GM12872 (cell line): ENCODE results near the gene CMA1.

ENCODE experiments used
- TF ChIP-seq, protein P1 (sequence below): IDR thresholded peaks from 3 replicates; pipeline ENCODE4 v1.5.1; 2011; ENCODE audit warnings: low read depth, mild to moderate bottlenecking, low read length, moderate library complexity; ENCODE audit not compliant: insufficient read depth

CMA1 gene

DNA sequence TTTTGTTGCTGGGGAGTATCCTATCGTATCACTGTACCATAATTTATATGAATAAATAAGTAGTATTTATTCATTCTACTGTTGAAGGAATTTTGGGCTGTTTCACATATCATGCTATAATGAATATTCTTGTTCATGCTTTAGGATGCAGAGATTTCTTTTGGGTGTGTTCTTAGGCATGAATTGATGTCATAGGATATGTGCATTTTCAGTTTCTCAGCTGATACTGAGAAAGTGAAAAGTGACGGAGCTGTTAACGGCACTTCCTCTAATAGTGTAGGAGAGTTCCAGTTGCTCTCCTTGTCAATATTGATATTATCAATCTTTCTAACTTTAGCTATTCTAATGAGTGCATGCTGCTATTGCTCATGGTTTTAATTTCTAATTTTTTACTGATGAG lies 42.3 kb downstream of the CMA1 start:
- TF ChIP-seq, protein P1, sequence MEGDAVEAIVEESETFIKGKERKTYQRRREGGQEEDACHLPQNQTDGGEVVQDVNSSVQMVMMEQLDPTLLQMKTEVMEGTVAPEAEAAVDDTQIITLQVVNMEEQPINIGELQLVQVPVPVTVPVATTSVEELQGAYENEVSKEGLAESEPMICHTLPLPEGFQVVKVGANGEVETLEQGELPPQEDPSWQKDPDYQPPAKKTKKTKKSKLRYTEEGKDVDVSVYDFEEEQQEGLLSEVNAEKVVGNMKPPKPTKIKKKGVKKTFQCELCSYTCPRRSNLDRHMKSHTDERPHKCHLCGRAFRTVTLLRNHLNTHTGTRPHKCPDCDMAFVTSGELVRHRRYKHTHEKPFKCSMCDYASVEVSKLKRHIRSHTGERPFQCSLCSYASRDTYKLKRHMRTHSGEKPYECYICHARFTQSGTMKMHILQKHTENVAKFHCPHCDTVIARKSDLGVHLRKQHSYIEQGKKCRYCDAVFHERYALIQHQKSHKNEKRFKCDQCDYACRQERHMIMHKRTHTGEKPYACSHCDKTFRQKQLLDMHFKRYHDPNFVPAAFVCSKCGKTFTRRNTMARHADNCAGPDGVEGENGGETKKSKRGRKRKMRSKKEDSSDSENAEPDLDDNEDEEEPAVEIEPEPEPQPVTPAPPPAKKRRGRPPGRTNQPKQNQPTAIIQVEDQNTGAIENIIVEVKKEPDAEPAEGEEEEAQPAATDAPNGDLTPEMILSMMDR, result no peak

DNA sequence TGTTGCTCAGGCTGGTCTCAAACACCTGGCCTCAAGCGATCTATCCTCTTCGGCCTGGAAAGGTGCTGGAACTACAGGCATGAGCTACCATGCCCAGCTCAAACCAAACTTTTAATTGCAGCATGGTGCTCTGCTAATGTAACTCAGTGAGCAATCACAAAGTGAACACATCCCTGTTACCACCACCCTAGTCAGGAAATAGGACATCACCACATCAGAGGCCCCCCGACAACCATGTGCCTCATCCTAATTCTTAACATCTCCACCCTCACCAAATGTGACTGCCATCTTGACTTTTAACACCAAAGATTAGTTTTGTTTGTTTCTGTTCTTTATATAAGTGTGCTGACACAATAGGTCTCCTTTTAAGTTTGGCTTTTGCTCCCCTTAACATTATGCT lies 42.7 kb downstream of the CMA1 start:
- TF ChIP-seq, protein P1, result no peak

DNA sequence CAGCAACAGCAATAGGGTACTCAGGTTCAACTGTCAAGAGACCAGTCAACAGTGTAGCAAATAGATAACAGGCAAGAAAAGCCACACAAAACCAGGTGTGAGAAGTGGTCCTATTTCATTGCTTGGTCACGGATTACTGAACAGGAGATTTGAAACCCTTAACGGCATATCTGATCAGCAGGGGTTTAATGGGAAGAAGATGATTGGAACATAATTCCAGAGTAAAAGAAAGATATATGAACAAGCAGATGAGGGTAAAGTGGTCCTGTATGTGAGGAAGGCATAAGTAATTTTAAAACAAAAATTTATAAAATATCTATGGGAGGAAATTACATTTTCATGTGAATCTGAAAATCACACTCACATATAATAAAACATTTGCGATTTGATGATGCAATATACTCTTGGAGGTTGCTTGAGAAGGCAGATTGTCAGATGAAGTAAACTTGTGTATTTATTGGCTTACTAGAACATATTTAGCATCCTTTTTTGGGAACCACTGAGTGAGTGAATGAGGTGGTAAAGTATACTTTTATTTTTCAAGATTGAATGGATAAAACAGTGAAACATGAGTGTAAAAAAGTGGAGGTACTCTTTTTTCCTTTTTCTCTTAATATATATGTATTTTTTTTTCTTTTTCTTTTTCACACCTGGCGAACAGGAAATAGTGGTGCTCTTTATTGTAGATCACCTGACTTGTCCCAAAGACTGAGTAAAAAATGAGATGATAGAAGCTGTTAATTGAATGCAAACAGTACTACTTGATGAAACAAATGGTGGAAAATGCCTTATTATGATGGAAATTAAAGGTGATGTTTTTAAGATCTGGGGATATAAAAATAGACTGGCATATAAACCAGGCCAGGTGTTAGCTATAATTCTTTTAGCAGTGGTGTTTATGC lies 43.9 kb downstream of the CMA1 start:
- TF ChIP-seq, protein P1, result no peak

DNA sequence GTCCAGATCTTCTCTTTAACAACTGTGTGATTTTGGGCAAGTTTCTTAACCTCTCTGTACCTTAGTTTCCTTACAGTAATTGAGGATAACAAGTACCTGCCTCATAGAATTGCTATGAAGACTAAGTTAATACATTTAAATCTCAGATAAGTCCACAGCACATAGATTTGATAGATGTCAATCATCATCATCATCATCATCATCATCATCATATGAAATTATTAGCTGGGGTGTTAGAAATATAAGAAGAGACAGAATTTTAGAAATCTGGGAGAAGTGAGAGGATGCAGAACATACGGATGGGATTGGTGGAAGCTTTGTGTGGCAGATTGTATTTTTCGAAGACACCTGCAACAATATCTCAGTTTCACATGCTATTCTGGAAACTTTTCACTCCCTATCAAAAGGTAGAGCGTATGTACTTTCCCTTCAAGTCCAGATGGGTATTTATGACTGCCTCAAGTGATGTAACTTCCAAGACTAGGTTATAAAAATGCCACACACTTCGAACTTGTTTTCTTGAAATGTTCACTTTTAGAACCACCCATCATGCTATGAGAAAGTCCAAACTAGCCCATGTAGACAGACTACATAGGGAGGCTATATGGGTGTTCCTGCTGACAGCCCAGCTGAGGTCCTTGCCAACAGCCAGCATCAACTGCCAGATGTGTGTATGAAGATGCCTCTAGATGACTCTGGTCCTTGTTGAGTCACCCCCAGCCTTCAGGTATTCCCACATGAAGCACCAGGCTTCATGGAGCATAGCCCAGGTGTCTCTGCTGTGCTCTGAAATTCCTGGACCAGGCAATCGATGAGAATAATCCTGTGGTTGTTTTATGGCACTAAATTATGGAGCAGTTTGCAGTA lies 44.8 kb downstream of the CMA1 start:
- TF ChIP-seq, protein P1, result no peak

DNA sequence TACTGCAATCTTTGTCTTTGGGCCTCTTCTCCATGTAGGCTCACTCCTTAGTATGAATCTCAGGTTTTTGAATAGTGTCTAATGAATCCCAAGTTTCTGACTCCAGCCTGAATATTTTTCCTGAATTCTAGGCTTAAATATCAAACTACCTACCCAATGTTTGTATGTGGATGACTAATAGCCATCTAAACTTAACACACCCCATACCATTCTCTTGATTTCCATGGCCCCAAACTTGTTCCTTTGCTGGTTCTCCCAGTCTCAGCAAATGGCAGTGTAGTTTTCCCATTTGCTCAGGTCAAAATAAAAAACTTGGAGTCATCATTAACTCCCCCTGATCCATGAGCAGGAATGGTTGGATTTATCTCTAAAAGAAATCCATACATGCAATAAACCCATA lies 46.7 kb downstream of the CMA1 start:
- TF ChIP-seq, protein P1, result no peak

DNA sequence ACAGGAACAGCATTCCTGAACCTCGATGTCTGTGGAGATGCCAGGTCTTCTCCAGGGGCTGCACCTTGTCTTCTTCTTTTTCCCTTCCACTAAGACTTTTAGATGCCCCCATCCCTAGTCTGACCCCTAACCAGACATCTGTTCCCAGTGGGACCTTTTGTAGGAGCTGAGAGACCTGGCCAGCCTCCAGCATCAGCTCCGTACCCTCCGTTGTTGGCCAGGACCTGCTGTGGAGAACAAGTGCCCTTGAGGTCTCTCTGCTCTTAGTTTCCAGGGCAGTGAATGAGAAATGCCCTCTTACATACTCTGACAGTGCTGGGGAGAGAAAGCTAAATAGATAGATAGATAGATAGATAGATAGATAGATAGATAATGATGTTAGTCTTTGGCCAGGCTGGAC lies 48.7 kb downstream of the CMA1 start:
- TF ChIP-seq, protein P1, result no peak

DNA sequence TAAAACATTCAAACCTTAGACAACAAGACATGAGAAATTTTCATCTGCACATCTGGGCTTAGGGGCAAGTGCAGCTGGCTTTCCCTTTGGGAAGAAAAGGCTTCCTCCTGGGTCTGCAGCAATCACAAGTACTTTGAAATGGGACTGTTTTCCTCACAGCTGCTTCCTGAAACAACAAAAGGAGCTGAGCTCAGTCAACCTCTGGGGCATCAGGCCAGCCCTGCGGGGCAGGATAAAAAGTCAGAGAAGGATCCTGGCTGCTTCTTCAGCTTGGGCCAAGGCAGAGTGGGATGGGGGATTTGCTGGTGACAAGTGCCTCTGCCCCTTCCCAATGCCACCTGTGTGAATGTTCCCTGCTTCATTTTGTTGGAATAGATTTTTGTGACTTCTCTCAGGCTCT lies 49.3 kb downstream of the CMA1 start:
- TF ChIP-seq, protein P1, result no peak
